Measurements from ENCODE around the gene FAM135A.
"Not testable (repeated sequence)": the region's sequence is repeated elsewhere in the genome, so short reads cannot be mapped to it uniquely, and the experiment has no call there.

Gene FAM135A

GRCh38 chr6:70599187-70599586, 185.9 kb downstream of the FAM135A start:
- no peak for DNase-seq (ENCODE audit: low spot score)
- no peak for TF ChIP-seq CTCF (IDR thresholded peaks at IDR 0.05; ENCODE audit: extremely low read depth, missing control alignments)

- no peak for TF ChIP-seq CTCF (IDR thresholded peaks at IDR 0.05; ENCODE audit: extremely low read depth, missing control alignments)
- DNase-seq (ENCODE audit: low spot score) = no peak
Measured at GRCh38 chr6:70601014-70601413, 187.7 kb downstream of the FAM135A start.

- no peak for TF ChIP-seq CTCF (IDR thresholded peaks at IDR 0.05; ENCODE audit: extremely low read depth, missing control alignments)
- no peak for DNase-seq (ENCODE audit: low spot score)
Measured at GRCh38 chr6:70604254-70604653, 190.9 kb downstream of the FAM135A start.

- not testable (repeated sequence) for DNase-seq (ENCODE audit: low spot score)
Measured at GRCh38 chr6:70607371-70607770, 194.1 kb downstream of the FAM135A start.

- DNase-seq (ENCODE audit: low spot score) = not testable (repeated sequence)
Measured at GRCh38 chr6:70609181-70609580, 195.9 kb downstream of the FAM135A start.
